Karpas-422 (cell line): ENCODE measurements around the gene KMT2C. TPM values are rescaled to one million over a fixed set of nuclear protein-coding genes. Genes with fewer than 3 reads are reported as not detected.

Experiments
- DNase-seq: peaks from one replicate; pipeline ENCODE4 v3.0.0-alpha.2; 2015
- H2AFZ ChIP-seq: fragments of 200-600 bp; sonication (generic); 2 replicates; pipeline ENCODE4 v1.6.1; 2014; ENCODE audit warnings: antibody characterized with exemption, low read length, mixed read lengths
- H3K27ac ChIP-seq: fragments of 200-600 bp; sonication (generic); 2 replicates; pipeline ENCODE4 v1.5.1; 2014; ENCODE audit warnings: mild to moderate bottlenecking, low read length, moderate library complexity
- H3K27me3 ChIP-seq: fragments of 200-600 bp; sonication (generic); 2 replicates; pipeline ENCODE4 v1.6.1; 2014; ENCODE audit warnings: low read length, mixed read lengths
- H3K36me3 ChIP-seq: fragments of 200-600 bp; sonication (generic); 2 replicates; pipeline ENCODE4 v1.6.1; 2014; ENCODE audit warnings: low read length, mixed read lengths; ENCODE audit not compliant: insufficient read depth
- H3K4me1 ChIP-seq: fragments of 200-600 bp; sonication (generic); 2 replicates; pipeline ENCODE4 v1.6.1; 2014; ENCODE audit warnings: mild to moderate bottlenecking, low read length, mixed read lengths
- H3K4me2 ChIP-seq: fragments of 200-600 bp; sonication (generic); 2 replicates; pipeline ENCODE4 v1.6.1; 2014; ENCODE audit warnings: low read length, low read depth, mild to moderate bottlenecking; ENCODE audit not compliant: poor library complexity, severe bottlenecking
- H3K4me3 ChIP-seq: fragments of 200-600 bp; sonication (generic); 2 replicates; pipeline ENCODE4 v1.5.1; 2014; ENCODE audit warnings: mild to moderate bottlenecking, antibody characterized with exemption, low read length, mixed read lengths
- H3K79me2 ChIP-seq: fragments of 200-600 bp; sonication (generic); 2 replicates; pipeline ENCODE4 v1.6.1; 2014; ENCODE audit warnings: mild to moderate bottlenecking, low read length, mixed read lengths
- H3K9ac ChIP-seq: fragments of 200-600 bp; sonication (generic); 2 replicates; pipeline ENCODE4 v1.6.0; 2014; ENCODE audit warnings: low read length
- H3K9me2 ChIP-seq: fragments of 200-600 bp; sonication (generic), shearing (Covaris generic); replicated peaks from 2 replicates; pipeline ENCODE4 v1.6.0; 2014; ENCODE audit warnings: mild to moderate bottlenecking, low read length, moderate library complexity; ENCODE audit not compliant: insufficient read depth
- H3K9me3 ChIP-seq: fragments of 300-700, 200-600 bp; sonication (generic); 2 replicates; pipeline ENCODE4 v1.6.1; 2014; ENCODE audit warnings: low read length, mixed read lengths
- H4K20me1 ChIP-seq: fragments of 200-600 bp; sonication (generic); 2 replicates; pipeline ENCODE4 v1.6.1; 2014; ENCODE audit warnings: mild to moderate bottlenecking, antibody characterized with exemption, low read length, low read depth; ENCODE audit not compliant: insufficient read depth
- total RNA-seq: library from RNA; depleted of rRNA; stranded (reverse); fragments of >200 nt; shearing (Covaris generic); gene quantifications from 2 replicates; pipeline ENCODE4 v1.2.3, GENCODE V29; 2014; ENCODE audit warnings: low replicate concordance

KMT2C gene
- total RNA-seq, 1 experiment from 2014 or later, result 70.7 TPM

- H4K20me1 ChIP-seq, result no peaks in the 10 kb centered on the region
- H3K36me3 ChIP-seq, result peaks cover 66% of the 10 kb centered on the region
- no peaks in the 10 kb centered on the region for H3K9me2 ChIP-seq
- DNase-seq, result no peak
- H2AFZ ChIP-seq, result no peak overlapping the region
- H3K27ac ChIP-seq, result no peak overlapping the region
- H3K27me3 ChIP-seq, result no peaks in the 10 kb centered on the region
- no peaks in the 10 kb centered on the region for H3K4me1 ChIP-seq
- H3K4me2 ChIP-seq, result no peak overlapping the region
- peaks cover 12% of the 10 kb centered on the region; the same call in 1 of the 2 replicates for H3K79me2 ChIP-seq
- H3K9me3 ChIP-seq, result no peaks in the 10 kb centered on the region
- no peak overlapping the region for H3K4me3 ChIP-seq
- no peak overlapping the region for H3K9ac ChIP-seq
Measured at GRCh38 chr7:152180048-152180447, 255.8 kb downstream of the KMT2C start.

- H3K36me3 ChIP-seq, result peaks cover 67% of the 10 kb centered on the region
- no peak overlapping the region for H2AFZ ChIP-seq
- H3K9ac ChIP-seq, result no peak overlapping the region
- no peaks in the 10 kb centered on the region for H3K4me1 ChIP-seq
- no peak overlapping the region for H3K27ac ChIP-seq
- no peaks in the 10 kb centered on the region for H3K27me3 ChIP-seq
- H3K4me2 ChIP-seq, result no peak overlapping the region
- no peaks in the 10 kb centered on the region for H3K9me3 ChIP-seq
- no peak overlapping the region for H3K4me3 ChIP-seq
- no peaks in the 10 kb centered on the region for H4K20me1 ChIP-seq
- H3K79me2 ChIP-seq, result peaks cover 9% of the 10 kb centered on the region; the same call in 1 of the 2 replicates
- no peak for DNase-seq
- no peaks in the 10 kb centered on the region for H3K9me2 ChIP-seq
Measured at GRCh38 chr7:152178405-152179058, 257.3 kb downstream of the KMT2C start.

GRCh38 chr7:152177681-152178404 is 258.0 kb downstream of the KMT2C start:
- H4K20me1 ChIP-seq, result no peaks in the 10 kb centered on the region
- H3K9me3 ChIP-seq, result no peaks in the 10 kb centered on the region
- no peak overlapping the region for H2AFZ ChIP-seq
- no peak overlapping the region for H3K4me2 ChIP-seq
- no peaks in the 10 kb centered on the region for H3K27me3 ChIP-seq
- DNase-seq, result no peak
- H3K27ac ChIP-seq, result no peak overlapping the region
- peaks cover 63% of the 10 kb centered on the region for H3K36me3 ChIP-seq
- no peaks in the 10 kb centered on the region for H3K4me1 ChIP-seq
- peaks cover 7% of the 10 kb centered on the region; the same call in 1 of the 2 replicates for H3K79me2 ChIP-seq
- H3K9me2 ChIP-seq, result no peaks in the 10 kb centered on the region
- no peak overlapping the region for H3K9ac ChIP-seq
- H3K4me3 ChIP-seq, result no peak overlapping the region

- Histone ChIP-seq H3K9me2 (no peaks in the 10 kb centered on the region), H3K4me3 (no peak overlapping the region), H3K27me3 (no peaks in the 10 kb centered on the region), H3K79me2 (peaks cover 4% of the 10 kb centered on the region; the same call in 1 of the 2 replicates), H3K9ac (no peak overlapping the region), H3K4me1 (no peaks in the 10 kb centered on the region), H3K9me3 (no peaks in the 10 kb centered on the region), H4K20me1 (no peaks in the 10 kb centered on the region), H3K36me3 (peaks cover 52% of the 10 kb centered on the region), H3K4me2 (no peak overlapping the region), H2AFZ (no peak overlapping the region), H3K27ac (no peak overlapping the region)
- DNase-seq, result no peak
Measured at GRCh38 chr7:152176797-152177196, 259.0 kb downstream of the KMT2C start.

GRCh38 chr7:152173372-152174070 is 262.3 kb downstream of the KMT2C start:
- no peaks in the 10 kb centered on the region for H3K79me2 ChIP-seq
- peaks cover 43% of the 10 kb centered on the region; the same call in 1 of the 2 replicates for H3K36me3 ChIP-seq
- no peak overlapping the region for H3K4me2 ChIP-seq
- no peaks in the 10 kb centered on the region for H4K20me1 ChIP-seq
- H3K27ac ChIP-seq, result no peak overlapping the region
- H3K27me3 ChIP-seq, result no peaks in the 10 kb centered on the region
- no peaks in the 10 kb centered on the region for H3K4me1 ChIP-seq
- H3K9me2 ChIP-seq, result no peaks in the 10 kb centered on the region
- no peak overlapping the region for H2AFZ ChIP-seq
- no peaks in the 10 kb centered on the region for H3K9me3 ChIP-seq
- no peak overlapping the region for H3K4me3 ChIP-seq
- H3K9ac ChIP-seq, result no peak overlapping the region
- DNase-seq, result no peak

GRCh38 chr7:152162287-152162686 is 273.5 kb downstream of the KMT2C start:
- H3K4me3 ChIP-seq, result no peak overlapping the region

GRCh38 chr7:152161171-152161570 is 274.6 kb downstream of the KMT2C start:
- H3K27me3 ChIP-seq, result no peaks in the 10 kb centered on the region
- peak overlapping the region; percentile 10 for H3K4me3 ChIP-seq
- peak overlapping the region; percentile 3; the same call in 1 of the 2 replicates for H3K9ac ChIP-seq
- peaks cover 69% of the 10 kb centered on the region for H3K4me1 ChIP-seq
- no peaks in the 10 kb centered on the region for H3K9me3 ChIP-seq
- peaks cover 29% of the 10 kb centered on the region for H3K79me2 ChIP-seq
- peak overlapping the region; percentile 93 for H3K27ac ChIP-seq
- peak; percentile 74 for DNase-seq
- no peaks in the 10 kb centered on the region for H4K20me1 ChIP-seq
- H3K36me3 ChIP-seq, result peaks cover 40% of the 10 kb centered on the region
- no peaks in the 10 kb centered on the region for H3K9me2 ChIP-seq
- peak overlapping the region; percentile 72 for H3K4me2 ChIP-seq
- H2AFZ ChIP-seq, result no peak overlapping the region

More at GRCh38 chr7:152162287-152162686, 273.5 kb downstream of the KMT2C start:
- Histone ChIP-seq H3K9ac (peak overlapping the region; percentile 36; the same call in 1 of the 2 replicates), H3K79me2 (peaks cover 22% of the 10 kb centered on the region), H3K9me2 (no peaks in the 10 kb centered on the region), H3K36me3 (peaks cover 41% of the 10 kb centered on the region), H2AFZ (no peak overlapping the region), H3K27ac (peak overlapping the region; percentile 93), H3K27me3 (no peaks in the 10 kb centered on the region), H3K4me1 (peaks cover 61% of the 10 kb centered on the region), H4K20me1 (no peaks in the 10 kb centered on the region), H3K9me3 (no peaks in the 10 kb centered on the region), H3K4me2 (peak overlapping the region; percentile 72)
- DNase-seq, result no peak
